CD4-positive, alpha-beta T cell treated with Interleukin-4 for 1 hour (primary cell): ENCODE results near the gene DTHD1.

ENCODE experiments used
- DNase-seq, 2 donors: peaks; one replicate each; pipeline ENCODE4 v3.0.0-alpha.2; 2020 to 2022

Gene DTHD1

DNA sequence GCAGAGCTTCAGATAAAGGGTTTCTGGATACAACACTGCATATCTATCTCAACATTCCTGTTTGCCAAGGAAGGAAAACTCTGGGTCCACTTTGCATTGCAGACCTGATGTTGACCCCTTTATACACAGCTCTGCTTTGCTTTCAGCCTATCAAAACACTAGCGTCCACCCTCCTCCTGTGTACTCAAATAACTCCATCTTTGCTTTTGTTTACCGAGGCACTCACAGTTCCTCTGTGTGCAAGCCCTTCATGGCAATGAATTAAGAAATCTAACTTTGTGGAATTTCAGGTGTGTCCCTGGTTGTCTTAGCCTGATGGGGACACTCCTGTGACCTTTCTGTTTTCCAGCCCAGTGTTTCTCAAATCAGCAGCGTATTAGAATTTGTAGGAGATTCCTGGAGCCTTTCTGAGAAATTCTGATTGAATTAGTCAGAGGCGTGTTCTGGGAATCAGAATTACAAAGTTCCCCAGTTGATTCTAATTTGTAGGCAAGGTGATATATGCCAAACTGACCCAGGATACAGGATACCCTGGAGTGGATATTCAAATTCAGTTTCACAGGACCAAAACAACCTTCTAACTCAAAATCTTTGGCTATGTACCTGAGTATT is 68.6 kb downstream of the DTHD1 start:
- DNase-seq, result no peak

DNA sequence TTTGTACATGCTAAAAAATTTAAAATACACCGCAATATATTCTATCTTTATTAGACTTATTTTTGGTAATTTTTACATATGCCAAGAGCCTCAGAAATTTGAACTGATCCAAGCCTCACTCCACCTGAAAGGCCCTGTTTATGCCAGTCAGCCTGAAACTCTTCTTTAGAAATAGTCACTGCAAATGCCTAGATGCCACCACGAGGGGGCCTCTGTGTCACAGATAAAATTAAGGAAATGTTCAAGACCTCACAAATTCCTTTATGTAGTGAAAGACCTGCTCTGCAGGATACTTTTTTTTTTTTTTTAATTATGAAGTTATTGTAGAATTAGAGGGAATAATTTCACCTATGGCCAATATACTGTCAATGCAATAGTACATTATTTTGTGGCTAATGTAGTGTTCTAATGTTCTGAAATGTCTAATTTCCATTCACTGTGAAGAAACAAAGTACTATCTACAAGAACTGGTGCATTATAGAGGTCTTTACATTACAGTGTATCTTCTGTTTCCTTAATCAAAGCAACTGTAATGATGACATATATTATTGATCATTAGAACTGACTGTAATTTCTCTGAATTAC is 69.8 kb downstream of the DTHD1 start:
- DNase-seq, result peak; percentile 76 to 79

DNA sequence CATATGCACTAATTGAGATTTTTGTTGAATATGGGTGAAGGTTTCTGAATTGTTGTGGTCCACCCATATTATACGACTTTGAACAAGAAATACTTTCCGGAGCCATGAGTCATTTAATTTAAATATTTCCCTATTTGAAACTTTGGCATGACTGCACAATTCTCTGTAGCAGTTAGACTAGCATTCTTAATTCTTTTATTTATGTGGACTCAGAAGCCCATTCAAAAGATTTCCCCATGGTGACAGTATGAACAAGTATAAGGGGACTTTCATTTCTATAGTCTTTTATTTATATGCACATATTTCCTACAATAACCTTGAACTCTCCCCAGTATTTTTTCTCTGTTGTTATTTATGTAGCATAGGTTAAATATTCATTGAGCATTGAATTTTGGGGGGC is 72.6 kb downstream of the DTHD1 start:
- DNase-seq, result no peak

DNA sequence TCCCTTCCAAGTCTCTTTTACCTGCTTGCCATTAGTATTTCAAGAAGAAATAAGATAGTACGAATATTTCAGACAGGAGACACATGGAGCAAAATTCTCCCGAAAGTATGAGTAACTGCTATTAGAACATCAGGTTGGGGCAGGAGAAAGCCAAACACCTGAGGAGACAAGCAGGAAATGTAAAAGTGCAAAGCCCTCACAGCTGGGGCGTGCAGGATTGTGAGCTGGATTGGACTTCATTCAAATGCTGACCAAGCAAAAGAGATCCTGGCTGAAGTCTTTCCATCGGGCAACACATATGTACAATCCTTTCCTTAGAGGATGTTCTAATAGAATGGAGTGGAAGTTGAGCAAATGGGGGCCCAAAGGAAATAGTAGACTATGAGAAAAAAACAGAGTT is 76.8 kb downstream of the DTHD1 start:
- DNase-seq, result no peak

DNA sequence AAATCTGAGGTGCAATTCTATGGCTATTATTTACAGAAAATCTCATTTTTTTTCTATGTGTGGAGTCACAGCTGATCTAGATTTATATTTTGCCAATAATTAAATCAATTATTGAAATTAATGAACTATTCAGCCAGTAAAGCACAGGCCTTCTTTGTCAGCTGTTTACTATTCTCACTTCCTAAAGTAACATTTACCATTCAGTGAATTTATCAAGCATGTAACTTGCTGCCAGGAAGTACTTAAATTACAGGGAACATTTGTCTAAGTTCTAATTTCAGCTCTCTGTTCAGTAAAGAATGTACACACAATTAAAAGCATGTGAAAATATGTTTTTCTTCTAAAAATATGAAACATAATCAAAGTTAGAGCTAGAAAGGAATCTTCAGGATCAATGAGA is 79.3 kb downstream of the DTHD1 start:
- DNase-seq, result no peak

DNA sequence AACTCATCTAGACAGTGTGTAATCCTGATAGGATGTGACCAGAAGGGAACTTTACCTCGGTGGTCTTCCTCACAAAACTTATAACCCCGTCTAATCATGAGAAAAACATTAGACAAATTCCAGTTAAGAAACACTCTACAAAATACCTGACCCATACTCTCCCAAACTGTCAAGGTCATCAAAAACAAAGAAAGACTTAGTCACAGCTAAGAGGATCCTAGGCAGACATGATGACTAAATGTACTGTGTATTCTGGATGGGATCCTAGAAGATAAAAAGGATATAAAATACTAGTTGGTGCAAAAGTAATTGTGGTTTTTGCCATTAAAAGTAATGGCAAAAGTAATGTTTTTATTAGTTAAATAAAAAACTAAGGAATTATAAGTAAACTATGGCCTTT is 81.6 kb downstream of the DTHD1 start:
- DNase-seq, result no peak

DNA sequence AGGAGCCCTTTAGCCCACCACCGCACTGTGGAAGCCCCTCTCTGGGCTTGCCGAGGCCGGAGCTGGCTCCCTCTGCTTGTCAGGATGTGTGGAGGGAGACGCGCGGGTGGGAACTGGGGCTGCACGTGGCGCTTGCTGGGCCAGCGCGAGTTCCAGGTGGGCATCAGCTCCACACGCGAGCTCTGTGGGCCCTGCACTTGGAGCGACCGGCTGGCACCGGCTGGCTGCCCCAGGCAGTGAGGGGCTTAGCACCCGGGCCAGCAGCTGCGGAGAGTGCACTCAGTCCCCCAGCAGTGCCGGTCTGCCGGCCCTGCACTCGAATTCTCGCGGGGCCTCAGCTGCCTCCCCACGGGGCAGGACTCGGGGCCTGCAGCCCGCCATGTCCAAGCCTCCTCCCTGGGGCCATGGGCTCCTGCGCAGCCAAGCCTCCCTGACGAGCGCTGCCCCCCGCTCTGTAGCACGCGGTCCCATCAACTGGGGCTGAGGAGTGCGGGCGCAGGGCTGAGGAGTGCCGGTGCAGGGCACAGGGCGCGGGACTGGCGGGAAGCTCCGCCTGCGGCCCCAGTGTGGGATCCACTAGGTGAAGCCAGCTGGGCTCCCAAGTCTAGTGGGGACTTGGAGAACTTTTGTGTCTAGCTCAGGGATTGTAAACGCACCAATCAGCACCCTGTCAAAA is 93.6 kb downstream of the DTHD1 start:
- DNase-seq, result no peak

DNA sequence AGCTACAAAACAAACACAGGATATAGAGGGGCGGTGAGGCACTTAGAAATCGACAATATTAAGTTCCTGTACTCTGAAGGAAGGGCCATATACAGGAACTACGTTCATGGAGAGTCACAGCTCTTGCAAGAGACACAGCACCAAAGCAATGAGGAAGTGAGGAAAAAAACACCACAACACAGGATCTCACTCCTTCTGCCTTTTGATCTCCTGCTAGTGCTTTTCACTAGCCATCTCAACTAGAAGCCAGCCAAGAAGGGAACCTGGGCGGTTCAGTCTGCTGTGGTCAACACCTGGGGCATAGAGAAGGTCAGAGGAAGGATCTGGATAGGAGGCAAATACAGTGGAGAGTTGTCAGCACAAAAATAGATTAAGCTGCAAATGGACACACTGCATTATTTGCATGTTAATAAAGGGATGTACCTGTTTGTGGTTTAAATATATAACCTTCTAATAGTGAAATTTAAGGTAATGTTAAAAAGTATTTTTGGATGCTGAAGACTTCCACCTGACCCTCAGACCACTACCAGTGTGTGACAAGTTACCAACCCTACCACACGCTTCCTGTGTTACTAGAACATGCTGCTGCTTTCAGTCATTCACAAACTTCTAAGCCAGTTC is 104.6 kb downstream of the DTHD1 start:
- DNase-seq, result peak; percentile 59 to 69

DNA sequence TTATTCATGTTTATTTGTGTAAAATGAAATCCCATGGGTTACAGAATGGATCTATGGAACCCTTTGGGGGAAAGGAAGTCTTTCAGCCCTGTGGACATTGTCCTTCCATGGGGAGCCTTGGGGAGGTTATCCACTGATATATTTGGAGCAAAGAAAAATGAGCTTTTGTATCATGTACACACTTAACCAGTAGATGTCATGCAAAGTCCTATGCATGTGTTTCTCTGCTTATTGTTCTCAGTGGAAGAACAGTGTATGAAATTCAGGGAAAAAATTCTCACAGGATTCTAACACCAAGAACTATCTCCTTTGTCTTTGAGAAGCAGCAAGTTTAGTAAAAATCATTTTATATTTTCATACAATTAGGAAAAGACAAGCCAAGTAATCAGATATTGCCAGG is 105.3 kb downstream of the DTHD1 start:
- no peak for DNase-seq

DNA sequence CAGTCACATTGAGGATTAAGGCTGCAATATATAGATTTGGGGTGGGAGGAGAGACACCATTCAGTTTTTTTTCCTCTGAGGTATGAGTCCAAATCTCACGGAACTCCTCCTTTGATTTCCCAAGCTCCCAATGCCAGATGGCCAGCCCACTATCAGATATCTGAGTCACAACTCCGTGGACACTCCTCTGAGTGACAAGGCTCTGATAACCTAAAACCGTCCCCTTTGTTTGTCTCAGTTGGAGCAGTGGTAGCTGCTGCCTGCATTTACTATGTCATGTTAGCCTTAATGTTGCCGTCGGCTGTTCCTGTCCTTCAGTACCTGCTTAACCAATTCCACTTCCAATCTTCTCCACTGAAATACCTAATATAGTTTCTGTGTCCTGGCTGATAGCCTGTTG is 107.3 kb downstream of the DTHD1 start:
- DNase-seq, result no peak

DNA sequence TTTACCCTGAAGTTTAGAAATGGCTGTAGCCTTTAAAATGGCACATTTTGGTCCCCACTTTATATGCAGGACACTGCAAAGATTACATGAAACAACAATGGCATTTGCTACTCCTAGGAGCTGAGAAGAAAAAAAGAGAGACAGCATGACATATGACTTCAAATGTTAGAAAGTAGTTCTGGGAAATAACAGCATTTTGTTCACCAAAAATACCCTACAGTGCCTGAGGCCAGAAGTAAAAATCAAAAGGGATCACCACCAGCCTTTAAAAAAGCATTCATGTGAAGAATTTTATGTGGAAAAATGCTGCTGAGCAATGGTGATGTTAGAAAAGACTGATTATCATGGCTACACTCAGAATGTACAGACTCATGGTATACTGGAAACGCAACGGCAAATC is 110.0 kb downstream of the DTHD1 start:
- DNase-seq, result no peak

DNA sequence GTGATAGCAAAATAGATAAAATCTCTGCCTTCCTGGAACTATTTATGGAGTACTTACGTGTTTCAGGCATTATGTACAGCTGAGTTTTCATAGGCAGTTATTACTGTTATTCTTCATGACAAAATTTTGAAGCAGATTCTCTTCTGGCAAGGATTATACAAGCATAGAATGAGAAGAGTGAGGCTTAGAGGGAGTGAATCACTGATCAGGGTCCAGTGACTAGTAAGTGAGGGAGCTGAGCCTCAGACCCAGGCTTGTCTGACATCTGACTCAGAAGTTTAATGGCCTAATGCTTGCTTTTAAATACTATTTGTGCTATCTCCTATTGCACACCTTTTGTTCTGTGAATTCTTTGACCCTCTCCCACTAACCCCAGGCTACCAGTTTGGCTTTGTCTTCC is 110.6 kb downstream of the DTHD1 start:
- DNase-seq, result no peak

DNA sequence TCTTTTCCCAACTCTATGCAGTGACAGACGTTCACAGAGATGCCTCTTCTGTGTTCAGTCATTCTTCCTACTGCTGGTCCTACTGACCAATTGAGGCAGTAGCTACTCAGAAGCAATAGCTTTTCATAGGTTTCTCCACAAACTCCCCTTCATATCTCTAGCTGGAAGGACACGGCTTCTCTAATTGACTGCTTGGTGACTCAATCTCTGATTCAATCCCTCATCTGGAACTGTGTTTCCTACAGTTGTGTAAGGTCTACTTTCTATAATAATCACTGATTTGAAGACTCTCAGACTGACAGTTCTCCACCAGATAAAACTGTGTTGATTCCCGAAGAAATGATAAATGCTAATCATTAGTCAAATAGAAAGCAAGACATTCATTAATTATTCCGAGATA is 111.5 kb downstream of the DTHD1 start:
- DNase-seq, result no peak
